Measurements from ENCODE around the gene KHDC1L.

- TF ChIP-seq CTCF (IDR thresholded peaks at IDR 0.05 in 8 of 11, conservative IDR thresholded peaks at IDR 0.05 in 3 of 11): no peak
- no peak for TF ChIP-seq POLR2A (IDR thresholded peaks at IDR 0.05)
These were observed 23.1 kb upstream of the KHDC1L start for GRCh38 chr6:73248192-73248903.

Measured in spleen (tissue), 7 donors.